Renal cortical epithelial cell (primary cell): ENCODE data around the gene GALNT2. TPM values are rescaled to one million over a fixed set of nuclear protein-coding genes. Genes with fewer than 3 reads are reported as not detected.

Experiments
- DNase-seq: peaks from one replicate; pipeline ENCODE4 v3.0.0-alpha.2; 2011; ENCODE audit warnings: low read depth
- total RNA-seq: library from RNA; depleted of rRNA; stranded (reverse); fragments of >200 nt; gene quantifications from 2 replicates; pipeline ENCODE4 v1.2.3, GENCODE V29; 2014

The GALNT2 gene
- total RNA-seq, 1 donor from 2014 or later: 119 TPM

DNA sequence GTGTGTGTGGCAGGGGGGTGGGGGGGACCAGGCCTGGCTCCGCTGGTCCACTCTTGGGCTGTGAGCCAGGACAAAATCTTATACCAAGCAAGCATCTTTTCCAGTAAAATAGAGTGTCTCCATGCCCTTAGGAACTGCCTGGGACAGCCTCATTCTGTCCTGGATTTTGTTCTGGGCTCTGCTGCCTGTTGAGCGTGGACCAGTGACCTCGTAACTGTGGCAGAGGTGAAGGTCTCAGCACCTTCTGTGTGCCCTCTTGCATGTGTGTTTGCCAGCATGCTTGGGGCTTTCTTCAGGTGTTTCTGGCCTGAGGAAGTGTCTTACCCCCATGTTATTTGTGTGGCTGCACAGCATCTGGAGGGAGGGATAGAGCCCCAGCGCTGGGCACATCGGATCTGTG is 45.7 kb downstream of the GALNT2 start:
- no peak for DNase-seq

DNA sequence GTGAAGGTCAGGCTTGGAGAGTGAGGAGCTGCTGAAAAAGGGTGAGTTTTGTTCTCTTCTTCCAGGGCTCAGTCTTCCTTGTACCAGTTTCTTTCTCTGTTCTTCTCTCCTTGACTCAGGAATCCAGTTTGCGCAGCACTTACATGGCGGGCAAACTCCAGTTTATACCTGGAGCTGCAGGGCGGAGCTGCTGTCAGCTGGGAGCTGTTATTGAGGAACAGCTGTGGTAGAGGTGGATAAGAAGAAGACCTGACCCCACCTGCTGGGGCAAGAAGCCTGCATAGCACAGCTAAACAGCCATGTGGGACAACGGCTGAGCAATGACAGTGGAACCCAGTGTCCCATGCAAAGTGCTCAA is 46.2 kb downstream of the GALNT2 start:
- DNase-seq: no peak

DNA sequence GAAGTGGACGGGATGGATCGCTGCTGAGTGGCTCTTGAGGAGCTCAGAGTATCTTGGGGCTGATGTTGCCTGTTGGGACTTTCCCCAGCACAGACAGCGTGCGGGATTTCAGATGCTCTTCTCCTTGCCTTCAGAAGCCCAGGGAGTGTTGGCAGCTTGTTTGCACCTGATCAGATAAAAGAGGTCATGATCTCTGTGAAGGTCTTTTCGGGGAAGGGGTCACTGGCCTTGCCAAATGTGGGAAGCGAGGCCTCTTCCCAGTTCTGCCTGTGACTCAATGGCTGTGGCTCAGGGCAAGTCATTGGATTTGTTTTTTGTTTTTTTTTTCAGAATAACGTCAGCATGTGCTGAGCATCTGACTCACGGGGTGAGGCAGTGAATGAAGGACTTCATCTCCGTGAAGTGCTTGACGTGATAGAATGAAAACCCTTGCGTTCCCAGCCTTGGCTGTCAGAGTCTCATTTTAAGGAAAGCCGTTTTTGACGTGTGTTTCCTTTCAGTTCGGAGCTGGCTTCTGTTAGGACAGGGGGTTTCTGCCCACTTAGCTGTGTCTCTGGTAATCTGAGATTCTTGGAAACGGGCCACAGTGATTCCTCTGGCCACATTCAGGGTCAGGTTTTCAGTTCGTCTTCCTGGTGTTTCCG is 46.7 kb downstream of the GALNT2 start:
- DNase-seq: peak; percentile 81

DNA sequence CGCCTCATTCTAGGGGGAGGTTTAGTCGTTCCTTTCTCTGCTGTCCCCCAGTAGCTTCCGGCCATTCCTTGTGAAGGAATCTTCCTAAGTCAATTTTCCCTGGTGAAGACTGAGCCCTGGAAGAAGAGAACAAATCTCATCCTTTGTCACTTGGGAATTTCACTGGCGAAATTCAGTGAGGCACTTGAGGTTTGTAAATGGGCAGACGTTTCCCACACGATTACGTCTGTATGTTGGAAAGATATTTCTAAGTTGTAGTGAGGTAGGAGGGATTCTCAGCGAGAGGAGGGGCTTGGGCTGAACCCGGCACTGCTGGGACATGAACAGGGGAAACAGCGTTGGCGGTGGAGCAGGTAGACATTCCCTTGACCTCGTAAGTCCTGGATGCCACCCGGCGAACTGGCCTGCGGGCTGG is 47.2 kb downstream of the GALNT2 start:
- no peak for DNase-seq

DNA sequence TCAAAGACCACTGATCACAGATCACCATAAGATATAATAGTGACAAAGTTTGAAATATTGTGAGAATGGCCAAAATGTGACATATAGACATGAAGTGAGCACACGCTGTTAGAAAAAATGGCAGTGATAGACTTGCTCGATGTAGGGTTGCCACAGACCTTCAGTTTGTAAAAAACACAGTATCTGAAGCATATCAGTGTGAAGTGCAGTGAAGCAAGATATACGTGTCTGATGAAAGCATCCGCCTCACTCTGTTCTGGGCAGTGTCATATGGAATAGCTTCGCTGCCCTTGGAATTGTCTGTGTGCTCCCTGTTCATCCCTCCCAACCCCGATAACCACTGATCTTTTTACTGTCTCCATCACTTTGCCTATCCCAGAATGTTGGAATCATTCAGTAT is 50.7 kb downstream of the GALNT2 start:
- DNase-seq: no peak

DNA sequence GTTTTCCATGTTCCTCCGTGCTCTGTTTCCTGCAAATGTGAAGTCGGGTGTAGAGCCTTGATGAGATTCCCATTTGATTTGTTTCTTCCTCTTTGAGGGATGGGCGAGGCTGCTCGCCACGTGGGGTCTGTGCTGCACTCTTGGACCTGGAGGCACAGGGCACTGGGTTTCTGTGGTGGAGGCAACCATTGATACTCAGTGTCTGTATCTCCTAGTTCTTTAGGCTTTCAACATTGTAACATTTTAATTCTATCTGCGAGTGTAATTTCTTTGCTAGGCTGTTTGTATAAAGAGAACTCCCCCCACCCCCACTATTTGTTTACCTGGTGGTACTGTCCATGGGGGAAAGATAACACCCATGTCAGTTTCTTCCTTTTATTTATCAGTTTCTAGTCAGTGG is 52.3 kb downstream of the GALNT2 start:
- DNase-seq: no peak

DNA sequence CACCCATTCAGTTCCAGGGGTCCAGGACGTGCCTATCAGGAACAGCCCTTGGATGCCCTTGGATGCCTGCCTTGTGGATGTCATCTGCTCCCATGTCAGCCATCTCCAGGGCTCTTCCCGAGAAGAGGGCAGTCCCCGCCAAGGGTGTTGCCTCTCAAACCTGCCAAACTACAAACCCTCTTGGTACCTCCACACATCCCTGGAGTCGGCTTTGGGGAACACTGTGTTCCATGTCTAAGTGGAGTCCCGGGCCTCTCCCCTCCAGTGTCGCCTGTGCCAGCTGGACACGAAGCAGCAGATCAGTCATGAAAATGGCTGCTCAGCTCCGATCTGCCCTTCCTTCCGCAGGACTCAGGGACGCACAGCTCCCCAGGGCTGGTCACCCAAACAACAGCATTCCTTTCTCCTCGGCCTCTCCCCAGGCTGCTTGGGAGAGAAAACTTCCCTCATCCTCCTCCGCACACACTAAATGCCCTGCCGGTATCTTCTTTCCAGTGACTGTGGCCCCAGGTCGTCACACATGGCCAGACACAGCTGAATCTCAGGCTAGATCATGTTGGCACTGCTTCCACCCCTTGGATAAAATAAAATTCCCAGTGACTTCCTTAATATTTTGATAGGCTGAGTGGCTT is 53.4 kb downstream of the GALNT2 start:
- no peak for DNase-seq

DNA sequence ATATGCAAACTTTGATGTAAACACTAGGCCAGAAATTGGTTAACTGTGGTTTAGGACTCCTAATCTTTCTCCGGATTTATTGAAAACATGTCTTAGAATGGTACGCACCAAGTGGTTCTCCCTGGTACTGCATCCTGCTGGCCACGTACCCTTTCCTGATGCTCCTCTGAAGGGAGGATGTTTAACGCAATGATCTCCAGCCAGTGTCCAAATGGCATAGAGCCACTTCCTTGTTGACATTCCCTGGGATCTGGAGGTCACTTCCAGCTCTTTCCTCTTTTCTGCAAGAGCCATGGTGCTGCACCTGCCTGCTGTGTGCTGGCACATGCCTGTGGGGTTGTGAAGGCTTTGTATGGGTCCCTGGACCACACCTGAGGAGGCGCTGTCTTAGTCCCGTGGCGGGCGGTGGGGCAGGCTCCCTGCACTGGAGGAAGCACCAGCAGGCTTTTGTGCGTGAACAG is 53.9 kb downstream of the GALNT2 start:
- DNase-seq: no peak

DNA sequence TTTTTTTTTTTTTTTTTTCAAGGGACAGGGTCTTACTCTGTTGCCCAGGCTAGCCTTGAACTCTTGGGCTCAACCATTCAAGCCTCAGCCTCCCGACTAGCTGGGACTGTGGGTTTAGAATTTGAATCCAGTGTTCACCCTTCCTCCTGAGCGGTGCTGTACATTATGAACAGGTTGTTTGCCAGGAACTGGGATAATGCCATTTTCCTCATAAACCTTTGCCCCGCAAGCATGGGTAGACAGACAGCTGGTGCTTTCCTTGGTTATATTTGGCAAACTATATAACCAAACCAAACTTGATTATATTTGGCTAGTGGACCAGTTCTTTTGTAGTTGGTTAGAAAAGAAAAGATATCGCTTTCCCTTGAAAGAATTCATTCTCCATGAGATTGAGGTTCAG is 54.9 kb downstream of the GALNT2 start:
- DNase-seq: no peak

DNA sequence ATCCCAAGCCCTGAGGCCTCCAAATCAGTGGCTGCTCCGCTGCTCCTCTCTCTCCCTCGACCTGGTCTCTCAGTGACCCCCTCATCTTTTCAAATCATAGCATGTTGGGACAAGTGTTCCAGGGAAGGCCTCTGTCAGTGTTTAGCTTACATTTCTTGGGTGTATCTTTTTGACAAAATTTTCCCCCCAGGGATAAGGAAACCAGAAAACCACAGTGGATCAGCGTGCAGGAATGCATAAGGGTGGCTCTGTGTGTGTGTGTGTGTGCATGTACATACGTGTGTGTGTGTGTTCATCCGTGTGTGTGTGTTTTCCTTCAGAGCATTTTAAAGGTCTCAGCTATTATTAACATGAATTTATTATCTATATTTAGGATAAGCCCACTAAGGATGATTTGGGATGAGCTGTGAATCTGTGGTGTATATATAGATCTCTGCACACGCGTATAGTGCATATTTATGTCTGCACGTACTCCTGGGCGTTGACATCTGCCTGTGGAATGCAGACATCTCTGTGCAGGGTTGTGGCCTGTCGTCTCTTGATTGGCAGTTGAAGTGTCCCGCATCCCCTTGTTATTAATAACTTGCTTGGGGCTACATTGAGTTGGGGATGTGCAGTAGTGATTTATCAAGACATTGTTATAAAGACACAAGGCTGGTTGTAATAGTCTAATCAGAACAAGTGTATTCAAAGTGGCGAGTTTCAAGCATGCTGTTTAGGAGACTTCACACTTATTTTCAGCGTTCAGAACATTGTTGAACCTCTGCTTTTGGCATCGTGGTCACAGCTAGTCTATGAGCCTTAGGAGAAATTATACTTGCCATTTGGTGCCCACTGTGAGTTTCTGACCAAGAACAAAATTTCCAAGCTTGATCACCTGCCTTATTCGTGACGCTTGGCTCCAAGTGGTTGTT is 55.6 kb downstream of the GALNT2 start:
- DNase-seq: no peak

DNA sequence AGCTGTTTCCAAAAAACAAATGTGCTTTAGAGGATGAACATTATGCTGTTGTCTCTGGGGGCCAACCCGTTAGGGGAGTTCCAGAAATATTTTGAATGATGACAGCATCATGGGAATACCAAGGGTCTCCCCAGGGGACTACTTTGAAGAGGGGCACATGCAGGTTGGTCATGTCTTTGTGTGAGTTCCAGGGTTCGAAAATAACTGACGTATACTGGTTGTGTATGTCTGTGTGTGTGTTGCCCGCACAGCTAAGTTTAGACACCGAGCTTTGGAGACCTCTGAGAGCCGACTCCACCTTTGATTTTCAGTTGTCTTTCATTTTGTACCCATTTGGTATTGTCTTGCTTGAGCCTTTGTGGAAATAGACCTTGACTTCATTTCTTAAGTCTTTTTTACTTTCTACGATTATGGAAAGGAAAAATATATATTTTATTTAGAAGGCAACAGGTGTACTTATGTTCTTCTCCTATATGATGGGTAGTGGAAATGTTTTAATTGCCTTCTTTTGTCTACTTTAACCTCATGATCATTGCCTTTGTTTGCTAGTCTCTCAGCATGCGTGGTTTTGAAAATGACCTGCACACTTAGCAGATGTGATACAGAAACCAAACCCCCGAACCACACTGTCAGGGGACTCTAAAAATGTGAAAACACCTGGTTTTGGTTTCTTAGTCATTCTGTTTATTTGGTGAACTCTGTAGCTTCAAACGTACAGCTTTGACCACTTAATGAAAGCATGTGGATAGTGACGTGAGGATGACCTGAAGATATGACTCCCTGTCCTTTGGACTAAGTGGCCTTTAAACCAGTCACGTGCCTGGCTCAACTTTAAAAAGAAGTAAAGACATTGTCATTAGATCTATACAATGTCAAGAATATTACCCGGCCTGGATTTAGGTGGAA is 56.5 kb downstream of the GALNT2 start:
- no peak for DNase-seq

DNA sequence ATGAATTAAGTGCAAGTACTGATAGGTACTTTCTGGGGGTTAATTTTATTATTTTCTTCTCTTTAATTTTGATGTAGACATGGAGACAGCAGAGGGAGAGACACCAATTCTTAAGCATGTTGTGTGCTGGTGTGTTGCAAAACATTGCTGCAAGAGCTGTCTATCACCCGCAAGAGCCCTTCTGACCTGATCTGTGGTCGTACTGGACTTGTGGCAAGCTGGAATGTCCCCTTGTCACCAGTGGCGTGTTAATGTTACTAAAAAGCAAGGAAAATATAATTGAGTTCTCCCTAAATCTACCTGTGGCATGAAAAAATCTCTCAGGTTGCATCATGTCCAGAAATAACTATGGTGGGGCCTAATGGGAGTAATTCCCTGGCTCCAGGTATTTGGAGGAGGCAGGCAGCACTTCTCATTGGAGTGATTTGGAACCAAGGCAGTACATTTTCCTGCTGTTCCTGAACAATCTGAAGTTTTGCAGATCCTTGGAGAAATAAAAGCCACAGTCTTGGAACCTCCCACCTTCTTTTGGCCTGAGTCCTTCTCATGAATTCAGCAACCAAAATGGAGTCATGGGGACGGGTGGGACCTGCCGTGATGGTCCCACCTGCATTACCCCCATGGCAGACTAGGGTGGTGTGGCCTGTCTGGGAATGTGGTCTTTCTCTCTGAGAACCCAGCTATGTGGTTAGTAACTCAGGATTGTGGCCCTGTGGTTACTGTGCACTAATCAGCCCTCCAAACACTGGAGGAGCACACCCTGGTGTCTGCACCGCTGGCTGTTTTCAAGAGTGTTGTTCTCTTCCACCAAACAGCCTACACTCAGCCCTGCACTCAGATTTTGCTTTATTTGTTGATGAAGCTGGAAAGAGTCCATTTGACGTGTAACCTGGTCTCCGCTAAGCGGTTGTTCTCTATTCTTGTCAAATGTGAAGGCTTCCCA is 57.4 kb downstream of the GALNT2 start:
- DNase-seq: no peak

DNA sequence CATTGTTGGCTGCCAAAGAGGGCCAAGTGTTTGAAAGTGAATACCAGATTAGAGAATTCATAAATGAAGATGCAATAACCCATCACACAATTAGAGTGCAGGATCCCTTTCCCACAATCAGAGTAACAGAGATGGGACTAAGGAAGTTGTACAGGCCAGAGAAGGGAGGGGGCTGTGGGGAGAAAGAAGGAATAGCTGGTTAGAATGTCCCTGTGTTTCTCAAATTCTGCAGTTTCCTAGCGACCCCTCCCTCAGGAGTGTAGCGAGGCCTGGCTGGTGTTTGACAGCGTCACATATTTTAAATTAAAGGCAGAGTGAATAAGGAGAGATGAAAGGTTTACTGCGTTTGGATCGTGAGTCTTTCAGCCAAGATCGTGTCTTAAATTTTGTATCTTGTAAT is 58.1 kb downstream of the GALNT2 start:
- no peak for DNase-seq

DNA sequence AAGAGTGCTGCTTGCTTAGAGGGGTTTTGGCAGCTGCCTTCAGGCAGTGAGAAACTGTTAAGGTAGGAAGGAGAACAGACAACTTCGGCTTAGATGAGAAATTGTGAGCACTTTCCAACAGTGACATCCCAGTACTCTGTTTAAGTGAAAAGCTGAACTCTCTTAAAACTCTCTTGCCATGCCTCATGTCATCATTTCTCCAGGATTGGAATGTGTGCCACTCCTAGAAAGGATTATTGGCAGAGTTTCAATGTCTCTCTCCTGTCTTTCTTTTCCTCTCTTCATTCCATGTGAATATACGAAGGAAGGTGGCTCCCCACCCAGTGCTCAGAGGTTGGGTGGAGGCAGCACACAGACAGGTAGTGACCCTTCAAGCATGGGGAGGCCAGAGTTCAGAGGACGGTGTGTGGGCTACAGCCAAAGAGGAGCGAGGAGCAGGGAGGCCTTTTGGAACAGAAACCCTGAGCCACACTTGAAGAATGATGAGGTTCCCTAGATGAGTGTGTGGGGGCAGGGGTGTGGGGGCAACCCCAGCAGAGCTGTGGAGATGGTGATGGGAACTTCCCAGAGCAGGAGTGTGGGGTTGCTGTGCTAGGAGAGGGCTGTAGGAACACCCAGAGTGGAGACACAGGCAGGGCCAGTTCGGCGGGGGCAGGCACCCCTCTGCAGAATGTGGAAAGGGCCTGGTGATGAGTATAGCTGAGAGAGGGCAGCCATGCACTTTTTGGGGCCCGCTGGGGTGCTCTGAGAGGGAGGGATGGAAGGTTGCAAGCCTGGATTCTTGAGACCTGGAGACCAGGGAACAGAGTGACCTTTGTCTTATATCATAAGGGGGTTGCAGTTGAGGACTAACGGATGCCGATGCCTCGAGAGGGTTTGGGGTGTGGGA is 58.8 kb downstream of the GALNT2 start:
- no peak for DNase-seq

DNA sequence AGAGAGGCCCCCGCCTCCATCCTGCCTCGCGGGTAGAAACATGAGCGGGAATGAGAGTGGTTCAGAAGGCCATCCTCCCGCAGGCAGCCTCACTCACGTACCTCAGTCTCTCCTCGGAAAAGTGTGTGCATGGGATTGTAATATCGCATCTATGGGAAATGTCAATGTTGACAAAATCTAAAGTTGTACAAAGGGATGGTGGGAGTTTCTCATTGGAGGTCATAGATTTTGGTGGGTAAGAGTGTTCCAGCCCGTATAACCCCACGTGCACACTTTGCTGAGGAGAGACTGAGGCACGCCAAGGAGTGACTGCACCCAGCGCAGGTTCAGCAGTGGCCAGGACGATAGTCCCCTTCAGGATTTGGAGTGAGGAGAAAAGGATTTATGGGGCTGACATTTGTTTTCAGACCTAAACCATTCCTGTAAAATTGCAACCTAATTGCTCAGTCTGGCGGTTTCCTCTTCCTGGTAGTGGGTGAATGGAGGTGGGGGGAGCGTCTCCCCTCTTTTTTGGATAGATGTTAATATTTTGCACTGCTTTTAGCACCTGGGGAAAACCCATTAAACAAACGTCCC is 59.6 kb downstream of the GALNT2 start:
- DNase-seq: no peak

DNA sequence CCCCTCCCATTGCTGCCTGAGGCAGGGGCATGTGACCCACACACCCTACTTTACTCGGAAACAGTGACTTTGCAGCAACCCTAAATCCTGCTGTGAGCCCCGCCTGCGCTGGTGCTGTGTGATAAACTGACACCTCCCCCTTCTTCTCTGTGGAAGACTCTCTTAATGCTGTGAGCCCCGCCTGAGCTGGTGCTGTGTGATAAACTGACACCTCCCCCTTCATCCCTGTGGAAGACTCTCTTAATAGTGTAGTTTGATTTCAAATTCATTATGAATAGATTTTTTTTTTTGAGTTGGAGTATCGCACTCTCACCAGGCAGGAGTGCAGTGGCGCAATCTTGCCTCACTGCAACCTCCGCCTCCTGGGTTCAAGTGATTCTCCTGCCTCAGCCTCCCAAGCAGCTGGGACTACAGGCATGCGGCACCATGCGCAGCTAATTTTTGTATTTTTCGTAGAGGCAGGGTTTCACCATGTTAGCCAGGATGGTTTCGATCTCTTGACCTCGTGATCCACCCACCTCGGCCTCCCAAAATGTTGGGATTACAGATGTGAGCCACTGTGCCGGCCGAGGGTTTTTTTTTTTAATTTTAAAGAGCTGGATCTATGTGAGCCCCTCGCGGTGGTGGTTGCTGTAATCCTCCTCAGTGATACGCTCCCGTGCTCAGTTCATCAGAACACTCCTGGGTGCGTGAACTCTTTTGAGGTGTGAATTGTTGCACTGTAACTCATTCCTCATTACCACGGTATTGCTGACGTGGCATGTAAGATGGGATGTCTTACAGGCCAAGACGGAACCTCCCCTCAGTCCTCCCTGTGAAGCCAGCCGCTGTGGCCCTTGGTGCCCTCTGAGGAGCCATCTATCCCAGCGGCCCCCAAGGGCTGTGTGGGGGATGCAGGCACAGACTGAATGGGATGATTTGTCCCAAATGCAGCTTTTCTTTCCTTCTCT is 60.3 kb downstream of the GALNT2 start:
- DNase-seq: peak; percentile 59

DNA sequence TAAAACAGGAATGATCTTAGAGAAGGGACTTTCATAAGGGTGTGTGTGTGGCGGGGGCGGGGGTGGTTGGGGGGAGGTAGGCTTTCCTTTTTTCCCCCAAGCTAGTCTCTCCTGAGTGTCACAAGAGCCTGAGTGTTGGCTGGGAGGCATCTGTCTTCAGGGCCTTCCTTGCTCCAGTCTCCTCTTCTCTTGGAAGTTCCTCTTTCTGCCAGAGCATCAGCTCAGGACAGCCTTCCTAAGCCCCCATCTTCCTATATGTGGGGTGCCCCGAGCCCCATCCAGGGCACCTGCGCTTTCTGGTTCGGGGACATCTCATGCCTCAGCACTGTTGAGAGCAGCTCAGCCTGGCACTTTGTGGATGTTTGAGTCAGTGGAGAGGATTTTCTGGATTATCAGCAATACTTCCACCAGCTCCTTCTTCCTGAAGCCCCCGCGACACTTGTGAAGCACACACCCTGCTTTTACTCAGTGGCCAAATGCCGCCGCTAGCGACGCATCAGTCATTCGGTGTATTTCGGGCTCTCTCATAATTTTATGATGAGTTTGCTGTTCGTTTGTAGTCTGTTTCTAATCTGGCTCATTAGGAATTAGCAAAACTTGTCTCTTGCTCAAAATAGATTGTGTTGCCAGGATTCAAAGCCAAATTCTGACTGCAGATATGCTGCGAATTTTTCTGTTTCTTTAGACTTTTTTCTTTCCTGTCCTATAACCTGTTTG is 61.7 kb downstream of the GALNT2 start:
- no peak for DNase-seq
